ENCODE data around the gene HSPA1A. TPM values are rescaled to one million over a fixed set of nuclear protein-coding genes. Genes with fewer than 3 reads are reported as not detected.
"Not testable (repeated sequence)": the region's sequence is repeated elsewhere in the genome, so short reads cannot be mapped to it uniquely, and the experiment has no call there.

HSPA1A gene
- total RNA-seq, 1 donor from 2014 or later, result 56.6 TPM

GRCh38 chr6:31811645-31812044, 3.7 kb upstream of the HSPA1A start:
- no peak for ATAC-seq

- ATAC-seq, result no peak
These were observed 1.9 kb upstream of the HSPA1A start for GRCh38 chr6:31813465-31813849.

DNA sequence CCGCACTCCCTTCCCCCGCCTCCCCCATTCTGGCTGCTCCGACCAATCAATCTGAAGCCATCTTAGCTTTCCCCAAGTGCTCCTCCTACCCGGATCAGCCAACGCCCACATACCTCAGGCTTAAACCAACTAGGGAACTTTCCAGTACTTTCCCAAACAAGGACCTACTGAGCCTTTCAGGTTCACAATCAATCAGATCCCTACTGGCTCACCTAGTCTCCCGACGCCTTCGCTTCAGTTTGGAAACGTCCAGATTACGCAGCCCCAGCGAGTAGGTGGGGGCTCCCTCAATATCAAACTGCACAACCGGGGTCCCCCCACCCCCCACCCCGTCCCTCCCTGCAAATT, 692 bp upstream of the HSPA1A start:
- peak; percentile 86 for ATAC-seq

GRCh38 chr6:31817133-31817928, 2.0 kb downstream of the HSPA1A start:
- not testable (repeated sequence) for ATAC-seq

- ATAC-seq, result not testable (repeated sequence)
These were observed 2.7 kb downstream of the HSPA1A start for GRCh38 chr6:31817929-31818511.

- no peak for ATAC-seq
These were observed 4.5 kb downstream of the HSPA1A start for GRCh38 chr6:31819871-31820299.

- ATAC-seq, result not testable (repeated sequence)
These were observed 5.1 kb downstream of the HSPA1A start for GRCh38 chr6:31820399-31820798.

GRCh38 chr6:31821301-31822035, 6.1 kb downstream of the HSPA1A start:
- ATAC-seq, result peak; percentile 35

GRCh38 chr6:31822036-31822821, 6.9 kb downstream of the HSPA1A start:
- peak; percentile 51 for ATAC-seq

GRCh38 chr6:31823592-31824196, 8.4 kb downstream of the HSPA1A start:
- ATAC-seq, result not testable (repeated sequence)

DNA sequence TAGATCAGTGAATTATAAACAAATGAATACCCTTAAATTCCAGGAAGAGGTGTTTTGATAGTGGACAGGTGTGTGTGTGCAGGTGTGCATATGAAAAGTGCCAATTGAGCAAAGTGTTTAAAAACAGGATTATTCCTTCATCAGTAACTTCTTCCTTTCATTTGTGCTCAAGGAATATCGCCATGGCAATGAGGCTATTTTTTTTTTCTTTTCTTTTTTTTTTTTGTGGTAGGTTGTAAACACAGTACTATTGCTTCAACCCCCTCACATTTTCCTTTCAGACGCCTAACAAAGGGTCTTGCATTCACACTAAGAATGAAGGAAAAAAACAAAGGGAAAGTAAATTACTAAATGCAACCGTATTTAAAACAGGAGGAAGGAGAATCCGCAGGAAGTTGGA, 10.2 kb downstream of the HSPA1A start:
- ATAC-seq, result no peak

DNA sequence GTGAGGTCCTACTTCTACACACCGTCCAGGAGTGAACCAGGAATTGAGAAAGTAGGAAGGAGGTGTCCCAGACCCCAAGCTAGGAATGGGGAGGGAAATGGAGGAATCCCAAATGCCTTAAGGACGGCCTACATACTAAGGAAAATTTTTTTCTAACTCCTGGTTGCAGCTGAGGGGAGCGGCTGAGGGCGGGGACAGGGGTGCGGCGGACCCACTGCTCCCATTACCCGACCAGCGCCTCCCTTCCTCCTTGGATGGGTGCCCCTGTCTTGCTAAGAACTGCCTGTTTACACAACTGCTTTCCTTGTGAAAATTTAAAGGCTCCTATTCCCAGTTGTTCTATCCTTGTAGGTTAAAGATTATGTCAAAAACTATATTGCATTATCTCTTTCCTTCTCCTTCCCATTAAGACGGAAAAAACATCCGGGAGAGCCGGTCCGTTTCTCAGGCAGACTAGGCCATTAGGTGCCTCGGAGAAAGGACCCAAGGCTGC, 11.5 kb downstream of the HSPA1A start:
- peak; percentile 59 for ATAC-seq

DNA sequence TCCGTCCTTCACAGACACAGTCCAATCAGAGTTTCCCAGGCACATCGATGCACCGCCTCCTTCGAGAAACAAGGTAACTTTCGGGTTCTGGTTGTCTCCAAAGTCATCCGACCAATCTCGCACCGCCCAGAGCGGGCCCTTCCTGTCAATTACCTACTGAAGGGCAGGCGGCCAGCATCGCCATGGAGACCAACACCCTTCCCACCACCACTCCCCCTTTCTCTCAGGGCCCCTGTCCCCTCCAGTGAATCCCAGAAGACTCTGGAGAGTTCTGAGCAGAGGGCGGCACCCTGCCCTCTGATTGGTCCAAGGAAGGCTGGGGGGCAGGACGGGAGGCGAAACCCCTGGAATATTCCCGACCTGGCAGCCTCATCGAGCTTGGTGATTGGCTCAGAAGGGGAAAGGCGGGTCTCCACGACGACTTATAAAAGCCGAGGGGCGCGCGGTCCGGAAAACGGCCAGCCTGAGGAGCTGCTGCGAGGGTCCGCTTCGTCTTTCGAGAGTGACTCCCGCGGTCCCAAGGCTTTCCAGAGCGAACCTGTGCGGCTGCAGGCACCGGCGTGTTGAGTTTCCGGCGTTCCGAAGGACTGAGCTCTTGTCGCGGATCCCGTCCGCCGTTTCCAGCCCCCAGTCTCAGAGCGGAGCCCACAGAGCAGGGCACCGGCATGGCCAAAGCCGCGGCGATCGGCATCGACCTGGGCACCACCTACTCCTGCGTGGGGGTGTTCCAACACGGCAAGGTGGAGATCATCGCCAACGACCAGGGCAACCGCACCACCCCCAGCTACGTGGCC, 12.1 kb downstream of the HSPA1A start, which contains the start of gene HSPA1B:
Gene HSPA1B, plus strand, starts transcription at position 453 of the 794 bp plus-strand sequence. Its CDS starts 213 bp downstream, at position 666.
- peak; percentile 93 for ATAC-seq

GRCh38 chr6:31829633-31830283, 14.4 kb downstream of the HSPA1A start:
- ATAC-seq, result no peak

DNA sequence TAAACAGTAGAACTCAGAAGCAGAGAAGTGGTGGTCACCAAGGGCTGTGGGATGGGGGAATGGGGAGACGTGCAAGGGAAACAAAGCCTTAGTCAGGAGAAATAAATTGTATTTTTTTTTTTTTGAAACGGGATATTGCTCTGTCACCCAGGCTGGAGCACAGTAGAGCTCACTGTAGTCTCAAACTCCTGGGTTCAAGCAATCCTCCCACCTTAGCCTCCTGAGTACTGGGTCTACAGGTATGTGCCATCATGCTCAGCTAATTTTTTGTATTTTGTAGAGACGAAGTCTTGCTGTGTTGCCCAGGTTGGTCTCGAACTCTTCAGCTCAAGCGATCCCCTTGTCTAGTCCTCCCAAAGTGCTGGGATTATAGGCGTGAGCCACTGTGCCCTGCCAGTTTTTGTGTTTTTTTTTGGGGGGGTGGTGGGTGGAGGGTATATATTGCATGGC, 15.6 kb downstream of the HSPA1A start:
- no peak for ATAC-seq

DNA sequence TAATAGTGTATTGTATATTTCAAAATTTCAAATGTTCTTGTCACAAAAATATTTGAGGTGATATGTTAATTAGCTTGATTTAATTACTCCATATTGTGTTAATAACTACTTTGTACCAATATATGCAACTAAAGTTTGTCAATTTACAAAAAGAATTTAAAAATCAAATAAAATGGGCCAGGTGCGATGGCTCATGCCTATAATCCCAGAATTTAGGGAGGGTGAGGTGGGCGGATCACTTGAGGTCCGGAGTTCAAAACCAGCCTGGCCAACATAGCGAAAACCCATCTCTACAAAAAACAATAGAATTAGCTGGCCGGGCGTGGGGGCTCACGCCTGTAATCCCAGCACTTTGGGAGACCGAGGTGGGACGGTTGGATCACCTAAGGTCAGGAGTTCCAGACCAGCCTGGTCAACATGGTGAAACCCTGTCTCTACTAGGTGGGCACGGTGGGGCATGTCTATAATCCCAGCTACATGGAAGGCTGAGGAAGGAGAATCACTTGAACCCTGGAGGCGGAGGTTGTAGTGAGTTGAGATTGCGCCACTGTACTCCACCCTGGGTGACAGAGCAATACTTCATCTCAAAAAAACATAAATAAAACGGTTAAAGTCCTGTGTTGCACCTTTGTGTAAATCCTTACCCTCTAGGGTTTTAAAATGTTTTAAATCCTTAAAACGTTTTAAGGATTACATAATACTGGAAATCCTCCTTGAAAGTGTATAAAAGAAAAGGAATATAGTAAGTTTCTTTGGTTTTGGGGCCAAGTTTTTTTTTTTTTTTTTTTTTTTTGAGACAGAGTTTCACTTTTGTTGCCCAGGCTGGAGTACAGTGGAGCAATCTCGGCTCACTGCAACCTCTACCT, 16.2 kb downstream of the HSPA1A start:
- ATAC-seq, result no peak

DNA sequence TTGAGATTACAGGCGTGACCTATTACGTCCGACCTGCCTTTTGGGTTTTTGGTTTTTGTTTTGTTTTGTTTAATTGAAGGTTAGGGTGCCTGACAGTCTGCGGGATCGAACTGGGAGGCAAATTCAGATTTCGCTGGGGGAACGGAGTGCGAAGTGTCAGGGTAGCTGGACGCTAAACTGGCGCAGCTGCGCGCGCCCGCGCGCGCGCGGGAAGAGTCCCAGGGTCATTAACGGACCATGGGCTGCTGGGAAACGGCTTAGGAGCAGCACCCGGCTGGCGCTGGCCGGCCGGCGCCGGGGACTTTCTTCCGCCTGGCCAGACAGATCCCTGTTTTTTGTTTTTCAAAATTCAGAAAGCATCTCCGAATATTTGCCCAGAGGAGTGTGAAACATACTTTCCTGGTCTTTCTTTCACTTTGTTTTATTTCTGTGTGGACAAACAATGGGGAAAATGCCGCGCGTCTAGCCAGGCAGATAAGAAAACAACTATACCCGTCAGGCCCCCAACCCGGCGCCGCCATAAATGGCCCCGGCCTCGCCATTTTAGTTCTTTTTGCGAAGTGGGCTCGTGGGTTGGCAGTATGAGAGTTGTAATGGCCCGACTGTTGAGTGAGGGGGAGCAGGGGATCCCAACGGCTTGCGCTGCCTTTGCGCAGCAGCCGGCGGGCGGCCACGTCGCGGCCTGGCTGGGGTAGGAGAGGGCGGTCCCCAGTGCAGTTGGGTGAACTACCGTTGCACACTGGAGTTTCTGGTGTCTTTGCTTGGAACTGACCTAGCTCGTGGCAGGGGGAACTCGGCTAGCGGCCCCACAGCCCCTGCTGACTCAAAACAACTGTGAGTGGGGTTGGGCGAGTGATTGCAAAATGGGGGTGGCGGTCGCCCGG, 19.3 kb downstream of the HSPA1A start:
- ATAC-seq, result peak; percentile 66

GRCh38 chr6:31836047-31836473, 20.7 kb downstream of the HSPA1A start:
- no peak for ATAC-seq

Measured in esophagus mucosa (tissue), 1 donor.